Endothelial cell (in vitro differentiated cells): ENCODE results near the gene KIAA0040. TPM values are rescaled to one million over a fixed set of nuclear protein-coding genes. Genes with fewer than 3 reads are reported as not detected.
"Not testable (repeated sequence)": the region's sequence is repeated elsewhere in the genome, so short reads cannot be mapped to it uniquely, and the experiment has no call there.

Experiments
- DNase-seq: peaks from one replicate; pipeline ENCODE4 v3.0.0; 2021; ENCODE audit warnings: low spot score
- H3K27ac Mint-ChIP-seq: one replicate; pipeline ENCODE4 v1.8.0; 2021; ENCODE audit warnings: mixed read lengths, inconsistent platforms; ENCODE audit not compliant: unreplicated experiment
- H3K27me3 Mint-ChIP-seq: one replicate; pipeline ENCODE4 v1.8.0; 2021; ENCODE audit warnings: mild to moderate bottlenecking, moderate library complexity, mixed read lengths, inconsistent platforms; ENCODE audit not compliant: unreplicated experiment
- H3K36me3 Mint-ChIP-seq: one replicate; pipeline ENCODE4 v1.8.0; 2021; ENCODE audit warnings: mild to moderate bottlenecking, low read depth, mixed read lengths, inconsistent platforms; ENCODE audit not compliant: unreplicated experiment
- H3K4me1 Mint-ChIP-seq: one replicate; pipeline ENCODE4 v1.8.0; 2021; ENCODE audit warnings: mild to moderate bottlenecking, mixed read lengths, inconsistent platforms; ENCODE audit not compliant: unreplicated experiment
- H3K4me3 Mint-ChIP-seq: one replicate; pipeline ENCODE4 v1.8.0; 2021; ENCODE audit warnings: mild to moderate bottlenecking, mixed read lengths, inconsistent platforms; ENCODE audit not compliant: unreplicated experiment
- H3K9me3 Mint-ChIP-seq: one replicate; pipeline ENCODE4 v1.8.0; 2021; ENCODE audit warnings: mixed read lengths, inconsistent platforms; ENCODE audit not compliant: unreplicated experiment
- CTCF ChIP-seq: fragments of 200-600 bp; sonication (generic); IDR thresholded peaks from one replicate; pipeline ENCODE4 v1.5.0; 2021; ENCODE audit warnings: antibody characterized with exemption; ENCODE audit not compliant: unreplicated experiment
- total RNA-seq: library from RNA; stranded (reverse); fragmentation: NEBNext Ultra II Directional; extraction: Animal tissue kit (Norgen Biotek cat#: 25700); gene quantifications from one replicate; pipeline ENCODE4 v1.2.1, GENCODE V29; 2021; ENCODE audit not compliant: unreplicated experiment

KIAA0040 gene
- total RNA-seq, 1 donor from 2014 or later, result 4.1 TPM

- Mint-ChIP-seq H3K27me3 (peaks cover 4% of the 10 kb centered on the region), H3K9me3 (no peaks in the 10 kb centered on the region), H3K4me1 (no peaks in the 10 kb centered on the region), H3K36me3 (no peaks in the 10 kb centered on the region), H3K27ac (no peak overlapping the region), H3K4me3 (no peak overlapping the region)
- no peak for DNase-seq
- no peak for TF ChIP-seq CTCF
These were observed 76.3 kb downstream of the KIAA0040 start for GRCh38 chr1:175116210-175116798.

GRCh38 chr1:175114996-175115395, 77.6 kb downstream of the KIAA0040 start:
- no peak overlapping the region for H3K4me3 Mint-ChIP-seq
- no peaks in the 10 kb centered on the region for H3K36me3 Mint-ChIP-seq
- no peak for DNase-seq
- no peak for TF ChIP-seq CTCF
- no peaks in the 10 kb centered on the region for H3K4me1 Mint-ChIP-seq
- H3K27ac Mint-ChIP-seq, result no peak overlapping the region
- no peaks in the 10 kb centered on the region for H3K9me3 Mint-ChIP-seq
- H3K27me3 Mint-ChIP-seq, result peaks cover 2% of the 10 kb centered on the region

GRCh38 chr1:175108331-175108820, 84.2 kb downstream of the KIAA0040 start:
- H3K9me3 Mint-ChIP-seq, H3K4me3 Mint-ChIP-seq, H3K27me3 Mint-ChIP-seq, DNase-seq, H3K4me1 Mint-ChIP-seq, H3K27ac Mint-ChIP-seq, H3K36me3 Mint-ChIP-seq: not testable (repeated sequence)

Other genes with a start within 250 kb of the KIAA0040 start
- 95.0 TPM for gene CACYBP, start 192.8 kb downstream of the KIAA0040 start, total RNA-seq
- gene MRPS14, start 169.4 kb downstream of the KIAA0040 start, total RNA-seq, result 41.5 TPM
- gene TNN, start 124.9 kb downstream of the KIAA0040 start, total RNA-seq, result 4.1 TPM